DND-41 (cell line): ENCODE data around the gene MGAM2.

ENCODE experiments used
- ATAC-seq: fragments of 200-7000 bp; cut with Tn5 transposase; 3 replicates; pipeline ENCODE4 v1.9.1; 2021; ENCODE audit warnings: low read depth; ENCODE audit not compliant: insufficient read depth
- DNase-seq: peaks from one replicate; pipeline ENCODE4 v3.0.0-alpha.2; 2020
- H2AFZ ChIP-seq: 2 replicates; pipeline ENCODE4 v1.6.0; 2012; ENCODE audit warnings: low read depth, low read length
- H3K27ac ChIP-seq: 2 replicates; pipeline ENCODE4 v1.5.1; 2012; ENCODE audit warnings: low read length, inconsistent platforms
- H3K27me3 ChIP-seq: fragments of 200-600 bp; sonication (generic); 2 replicates; pipeline ENCODE4 v1.6.0; 2012; ENCODE audit warnings: low read length, mild to moderate bottlenecking, inconsistent platforms; ENCODE audit not compliant: insufficient read depth, poor library complexity
- H3K36me3 ChIP-seq: 2 replicates; pipeline ENCODE4 v1.5.1; 2012; ENCODE audit warnings: low read length, inconsistent platforms; ENCODE audit not compliant: insufficient read depth
- H3K4me1 ChIP-seq: 2 replicates; pipeline ENCODE4 v1.5.1; 2012; ENCODE audit warnings: mild to moderate bottlenecking, low read length; ENCODE audit not compliant: insufficient read depth
- H3K4me2 ChIP-seq: 2 replicates; pipeline ENCODE4 v1.6.0; 2012; ENCODE audit warnings: mild to moderate bottlenecking, moderate library complexity, low read length, inconsistent platforms; ENCODE audit not compliant: insufficient read depth
- H3K4me3 ChIP-seq, 2 experiments: fragments of 200-600 bp in 1 of 2; shearing (Covaris generic) in 1 of 2; 2 replicates each; pipeline ENCODE4 v1.5.1; 2012 to 2016; ENCODE audit warnings: inconsistent platforms in 2 of 2, low read length in 2 of 2, mild to moderate bottlenecking in 2 of 2, low read depth in 1 of 2, moderate library complexity in 1 of 2
- H3K79me2 ChIP-seq: 2 replicates; pipeline ENCODE4 v1.6.0; 2012; ENCODE audit warnings: low read length, inconsistent platforms; ENCODE audit not compliant: insufficient read depth
- H3K9ac ChIP-seq: 2 replicates; pipeline ENCODE4 v1.6.0; 2012; ENCODE audit warnings: low read depth, mild to moderate bottlenecking, inconsistent platforms, low read length, moderate library complexity
- H3K9me3 ChIP-seq: 2 replicates; pipeline ENCODE4 v1.5.1; 2012; ENCODE audit warnings: low read length, moderate library complexity, mild to moderate bottlenecking, inconsistent platforms; ENCODE audit not compliant: insufficient read depth, severe bottlenecking
- H4K20me1 ChIP-seq: 2 replicates; pipeline ENCODE4 v1.6.0; 2012; ENCODE audit warnings: low read length; ENCODE audit not compliant: insufficient read depth
- CTCF ChIP-seq: IDR thresholded peaks from 2 replicates; pipeline ENCODE4 v1.5.1; 2012; ENCODE audit warnings: borderline replicate concordance, low read length, moderate library complexity, mild to moderate bottlenecking; ENCODE audit not compliant: poor library complexity, severe bottlenecking; ENCODE audit errors: extremely low read depth
- EZH2 ChIP-seq: IDR thresholded peaks from 3 replicates; pipeline ENCODE4 v1.6.1; 2012; ENCODE audit warnings: borderline replicate concordance, low read depth, mild to moderate bottlenecking, moderate library complexity, low read length, inconsistent platforms; ENCODE audit not compliant: severe bottlenecking

MGAM2 gene

GRCh38 chr7:142257958-142258357 is 146.4 kb downstream of the MGAM2 start, which contains the start of gene PRSS58:
Gene PRSS58, minus strand, starts transcription at chr7:142258058. Its CDS starts 351 bp downstream, at chr7:142257707.
- no peaks in the 10 kb centered on the region for H3K36me3 ChIP-seq
- no peaks in the 10 kb centered on the region for H3K79me2 ChIP-seq
- DNase-seq (no peak), ATAC-seq (no peak)
- no peak within 1 kb of the TSS for H3K9ac ChIP-seq
- peaks cover 3% of the 10 kb centered on the region for H3K27me3 ChIP-seq
- no peaks in the 10 kb centered on the region for H3K4me1 ChIP-seq
- H3K4me2 ChIP-seq: no peak within 1 kb of the TSS
- H3K9me3 ChIP-seq: no peaks in the 10 kb centered on the region
- no peak for TF ChIP-seq CTCF
- no peak for TF ChIP-seq EZH2
- no peak within 1 kb of the TSS for H3K27ac ChIP-seq
- no peak within 1 kb of the TSS for H3K4me3 ChIP-seq
- H2AFZ ChIP-seq: no peak within 1 kb of the TSS
- H4K20me1 ChIP-seq: no peaks in the 10 kb centered on the region

- ATAC-seq: no peak
- no peak overlapping the region for H2AFZ ChIP-seq
- no peaks in the 10 kb centered on the region for H3K4me1 ChIP-seq
- no peak overlapping the region for H3K27ac ChIP-seq
- no peak overlapping the region for H3K4me2 ChIP-seq
- H3K27me3 ChIP-seq: no peaks in the 10 kb centered on the region
- H3K36me3 ChIP-seq: no peaks in the 10 kb centered on the region
- H3K4me3 ChIP-seq: no peak overlapping the region
- H3K79me2 ChIP-seq: no peaks in the 10 kb centered on the region
- no peaks in the 10 kb centered on the region for H4K20me1 ChIP-seq
- no peak overlapping the region for H3K9ac ChIP-seq
- DNase-seq: no peak
- H3K9me3 ChIP-seq: no peaks in the 10 kb centered on the region
- no peak for TF ChIP-seq CTCF
- TF ChIP-seq EZH2: no peak
Measured at GRCh38 chr7:142263598-142264380, 152.3 kb downstream of the MGAM2 start.
